ENCODE data around the gene GTSE1.

DNA sequence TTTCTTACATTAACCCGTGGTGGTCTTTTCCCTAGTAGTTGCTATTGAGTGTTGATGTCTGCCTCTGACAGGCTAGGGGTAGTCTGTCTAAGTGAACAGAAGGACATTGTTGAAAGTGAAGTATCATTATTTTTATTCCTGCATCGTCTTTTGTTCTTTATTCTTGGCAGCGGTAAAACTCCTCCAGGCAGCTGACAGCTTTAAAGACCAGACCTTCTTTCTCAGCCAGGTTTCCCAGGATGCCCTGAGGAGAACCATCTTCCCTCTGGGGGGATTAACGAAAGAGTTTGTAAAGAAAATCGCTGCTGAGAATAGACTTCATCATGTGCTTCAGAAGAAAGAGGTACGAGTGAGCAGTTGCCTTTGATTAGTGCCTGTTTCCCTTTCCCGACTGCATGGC, 53.5 kb downstream of the GTSE1 start:
- no peak for TF ChIP-seq POLR2A (IDR thresholded peaks at IDR 0.05)
- TF ChIP-seq, protein P1, sequence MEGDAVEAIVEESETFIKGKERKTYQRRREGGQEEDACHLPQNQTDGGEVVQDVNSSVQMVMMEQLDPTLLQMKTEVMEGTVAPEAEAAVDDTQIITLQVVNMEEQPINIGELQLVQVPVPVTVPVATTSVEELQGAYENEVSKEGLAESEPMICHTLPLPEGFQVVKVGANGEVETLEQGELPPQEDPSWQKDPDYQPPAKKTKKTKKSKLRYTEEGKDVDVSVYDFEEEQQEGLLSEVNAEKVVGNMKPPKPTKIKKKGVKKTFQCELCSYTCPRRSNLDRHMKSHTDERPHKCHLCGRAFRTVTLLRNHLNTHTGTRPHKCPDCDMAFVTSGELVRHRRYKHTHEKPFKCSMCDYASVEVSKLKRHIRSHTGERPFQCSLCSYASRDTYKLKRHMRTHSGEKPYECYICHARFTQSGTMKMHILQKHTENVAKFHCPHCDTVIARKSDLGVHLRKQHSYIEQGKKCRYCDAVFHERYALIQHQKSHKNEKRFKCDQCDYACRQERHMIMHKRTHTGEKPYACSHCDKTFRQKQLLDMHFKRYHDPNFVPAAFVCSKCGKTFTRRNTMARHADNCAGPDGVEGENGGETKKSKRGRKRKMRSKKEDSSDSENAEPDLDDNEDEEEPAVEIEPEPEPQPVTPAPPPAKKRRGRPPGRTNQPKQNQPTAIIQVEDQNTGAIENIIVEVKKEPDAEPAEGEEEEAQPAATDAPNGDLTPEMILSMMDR (IDR thresholded peaks at IDR 0.05) = no peak
